Activated T-cell treated with anti-CD3 and anti-CD28 coated beads for 1 hour (primary cell): ENCODE results near the gene C2CD4C.
"Not testable (repeated sequence)": the region's sequence is repeated elsewhere in the genome, so short reads cannot be mapped to it uniquely, and the experiment has no call there.

ENCODE experiments used
- DNase-seq: peaks from one replicate; pipeline ENCODE4 v3.0.0-alpha.2; 2020; ENCODE audit warnings: low read depth

Gene C2CD4C

GRCh38 chr19:413756-414420 is 4.9 kb upstream of the C2CD4C start:
- DNase-seq = no peak

- no peak for DNase-seq
These were observed 3.7 kb upstream of the C2CD4C start for GRCh38 chr19:412356-413355.

DNA sequence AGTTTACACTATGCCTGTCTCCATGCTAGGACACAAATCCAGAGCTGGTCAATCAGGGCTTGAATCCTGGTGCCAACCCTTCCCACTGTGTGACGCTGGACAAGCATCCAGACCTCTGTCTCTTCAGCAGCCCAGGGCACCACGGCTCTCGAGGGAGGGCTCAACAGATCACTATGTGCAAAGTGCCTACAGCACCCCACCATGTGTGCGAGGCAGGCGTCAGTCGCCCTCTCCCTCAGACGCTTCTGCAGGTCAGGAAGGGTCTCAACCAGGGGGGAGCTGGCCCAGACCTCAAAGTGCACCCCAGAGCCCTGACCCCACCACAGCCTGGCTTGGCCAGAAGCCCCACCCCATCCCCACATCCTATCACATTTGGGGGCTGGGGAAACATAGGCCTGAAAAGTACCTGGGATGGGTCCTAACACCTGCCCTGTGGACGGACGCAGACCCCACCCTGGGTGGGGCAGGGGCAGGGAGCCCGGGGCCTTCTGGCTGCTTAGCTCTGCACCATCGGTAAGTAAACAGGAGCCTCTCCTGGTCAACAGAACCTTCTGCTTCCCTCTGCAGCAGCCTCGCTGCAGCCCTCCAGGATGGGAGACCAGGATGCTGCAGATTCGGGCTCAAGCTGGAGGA is 2.9 kb upstream of the C2CD4C start:
- no peak for DNase-seq

DNA sequence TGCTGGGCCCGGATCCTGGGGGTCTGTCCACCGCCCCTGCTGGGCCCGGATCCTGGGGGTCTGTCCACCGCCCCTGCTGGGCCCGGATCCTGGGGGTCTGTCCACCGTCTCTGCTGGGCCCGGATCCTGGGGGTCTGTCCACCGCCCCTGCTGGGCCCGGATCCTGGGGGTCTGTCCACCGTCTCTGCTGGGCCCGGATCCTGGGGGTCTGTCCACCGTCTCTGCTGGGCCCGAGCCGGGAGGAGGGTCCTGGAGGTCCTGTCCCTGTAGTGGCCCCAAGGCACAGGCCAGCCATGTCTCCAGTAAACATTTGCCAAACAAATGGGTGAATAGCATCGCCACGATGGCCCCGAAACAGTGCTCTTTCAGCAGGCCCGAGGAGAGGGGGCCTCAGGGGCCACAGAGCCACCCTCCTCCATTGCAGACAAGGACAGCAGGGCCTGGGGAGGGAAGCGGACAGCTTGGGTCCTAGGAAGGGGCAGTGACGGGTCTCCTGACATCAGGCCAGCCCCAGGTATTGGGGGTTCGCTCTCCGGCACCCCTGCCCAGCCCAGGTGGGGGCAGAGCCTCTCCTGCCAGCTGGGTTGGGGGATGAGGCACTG is 2.3 kb upstream of the C2CD4C start:
- DNase-seq = not testable (repeated sequence)

DNA sequence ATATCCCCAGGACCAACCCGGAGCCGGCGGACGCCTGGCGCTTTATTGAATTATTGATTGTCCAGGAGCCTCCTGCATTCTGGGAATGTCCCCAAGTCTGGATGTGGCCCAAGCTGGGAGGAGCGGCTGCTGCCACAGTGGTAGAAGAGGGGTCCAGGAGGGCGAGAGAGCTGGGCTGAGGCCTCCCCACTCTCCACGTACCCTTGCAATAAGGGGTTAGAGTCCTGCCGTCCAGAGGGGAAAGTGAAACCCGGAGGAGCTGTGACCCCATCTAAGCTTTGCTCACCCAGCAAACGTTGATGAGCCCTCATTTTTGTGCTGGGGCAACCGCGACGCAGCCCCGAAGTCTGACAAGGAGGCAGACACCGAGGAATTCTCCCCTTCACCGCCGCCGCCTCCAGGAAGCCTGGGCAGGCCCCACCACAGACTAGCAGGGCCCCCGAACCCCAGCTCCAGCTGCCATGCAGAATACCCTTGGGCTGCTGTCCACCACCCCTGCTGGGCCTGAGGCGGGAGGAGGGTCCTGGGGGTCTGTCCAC is 1.4 kb upstream of the C2CD4C start:
- no peak for DNase-seq

GRCh38 chr19:409516-410242 is 732 bp upstream of the C2CD4C start:
- no peak for DNase-seq

GRCh38 chr19:408441-408901 is 476 bp downstream of the C2CD4C start:
- no peak for DNase-seq

DNA sequence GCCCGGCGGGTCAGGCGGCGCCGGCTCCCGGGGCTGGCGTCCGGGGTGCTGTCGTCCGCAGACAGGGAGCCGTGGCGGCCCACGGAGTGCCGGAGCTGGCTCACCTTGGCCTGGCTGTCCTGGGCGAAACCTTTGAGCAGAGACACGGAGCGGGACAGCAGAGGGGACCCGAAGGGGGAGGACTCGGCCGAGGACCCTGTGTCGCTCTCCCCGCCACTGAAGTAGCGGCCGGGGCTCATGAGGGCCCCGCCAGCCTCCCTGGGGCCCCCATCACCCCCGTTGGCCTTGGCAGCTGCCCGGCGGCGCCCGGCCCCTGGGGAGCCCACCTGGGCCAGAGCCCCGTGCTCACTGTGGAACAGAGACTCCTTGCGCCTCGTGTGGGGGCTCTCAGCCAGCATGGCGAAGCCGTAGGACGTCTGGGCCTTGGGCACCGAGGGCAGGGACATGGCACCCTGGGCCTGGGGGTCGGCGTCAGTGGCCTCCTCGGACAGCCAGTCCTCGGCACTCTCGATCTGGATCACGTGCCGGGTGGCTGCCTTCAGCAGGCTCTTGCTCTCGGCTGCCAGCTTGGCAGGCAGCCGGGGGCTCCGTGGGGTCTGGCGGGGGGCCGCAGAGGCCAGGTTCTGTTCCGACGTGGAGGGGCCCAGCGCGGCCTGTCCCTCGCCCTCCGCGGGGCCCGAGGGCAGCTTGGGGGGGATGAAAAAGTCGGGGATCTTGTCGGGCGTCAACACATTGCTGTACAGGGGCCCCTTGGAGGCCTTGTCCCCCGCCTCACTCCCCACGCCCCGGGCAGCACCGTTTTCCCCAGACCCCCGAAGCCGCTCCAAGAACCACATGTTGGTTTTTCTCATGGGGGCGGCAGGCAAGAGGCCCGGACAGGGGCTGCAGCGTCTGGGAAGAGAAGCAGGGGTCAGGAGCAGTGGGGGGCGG is 1.2 kb downstream of the C2CD4C start:
- no peak for DNase-seq

- no peak for DNase-seq
These were observed 1.9 kb downstream of the C2CD4C start for GRCh38 chr19:406971-407510.

GRCh38 chr19:406135-406781 is 2.7 kb downstream of the C2CD4C start:
- no peak for DNase-seq

DNA sequence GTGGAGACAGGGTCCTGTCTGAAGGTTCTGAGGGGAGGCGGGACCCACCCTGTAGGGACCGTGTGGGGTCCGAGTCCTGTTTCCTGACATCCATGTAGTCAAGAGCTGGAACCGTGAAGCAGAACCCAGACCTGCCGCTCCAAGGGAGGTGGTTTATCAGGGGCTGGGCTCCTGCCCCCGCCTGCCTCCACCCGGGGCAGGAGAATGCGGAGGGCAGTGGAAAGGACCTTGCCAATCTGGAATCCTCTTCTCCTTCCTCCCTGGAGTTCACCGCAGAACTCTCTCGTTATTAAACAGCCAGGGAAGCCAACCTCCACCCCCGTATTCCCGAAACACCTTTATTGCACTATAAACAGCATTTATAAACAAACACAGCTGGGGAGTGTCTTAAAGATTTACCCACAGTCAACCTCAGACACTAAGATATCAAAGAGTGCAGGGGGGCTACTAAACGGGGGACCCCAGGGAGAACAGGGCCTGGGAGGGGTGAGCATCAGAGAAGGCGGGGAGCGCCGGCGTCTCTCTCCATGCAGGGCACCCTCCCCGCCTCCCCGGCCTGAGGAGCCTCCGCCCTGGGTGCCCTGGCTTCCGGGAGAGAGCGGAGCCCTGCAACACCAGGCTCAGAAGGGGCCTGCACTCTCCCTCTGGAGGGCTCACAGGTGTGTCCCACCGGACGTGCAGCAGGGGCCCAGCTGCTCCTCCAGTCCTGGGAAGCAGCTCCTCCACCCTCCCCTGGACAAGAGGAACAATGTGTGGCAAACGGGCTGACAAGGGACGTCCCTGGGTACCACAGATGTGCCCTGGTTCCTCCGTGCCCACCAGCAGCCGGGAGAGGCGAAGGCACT is 3.6 kb downstream of the C2CD4C start:
- DNase-seq = no peak

- DNase-seq = no peak
These were observed 5.5 kb downstream of the C2CD4C start for GRCh38 chr19:403221-404027.

GRCh38 chr19:402786-403185 is 6.2 kb downstream of the C2CD4C start:
- DNase-seq = no peak

DNA sequence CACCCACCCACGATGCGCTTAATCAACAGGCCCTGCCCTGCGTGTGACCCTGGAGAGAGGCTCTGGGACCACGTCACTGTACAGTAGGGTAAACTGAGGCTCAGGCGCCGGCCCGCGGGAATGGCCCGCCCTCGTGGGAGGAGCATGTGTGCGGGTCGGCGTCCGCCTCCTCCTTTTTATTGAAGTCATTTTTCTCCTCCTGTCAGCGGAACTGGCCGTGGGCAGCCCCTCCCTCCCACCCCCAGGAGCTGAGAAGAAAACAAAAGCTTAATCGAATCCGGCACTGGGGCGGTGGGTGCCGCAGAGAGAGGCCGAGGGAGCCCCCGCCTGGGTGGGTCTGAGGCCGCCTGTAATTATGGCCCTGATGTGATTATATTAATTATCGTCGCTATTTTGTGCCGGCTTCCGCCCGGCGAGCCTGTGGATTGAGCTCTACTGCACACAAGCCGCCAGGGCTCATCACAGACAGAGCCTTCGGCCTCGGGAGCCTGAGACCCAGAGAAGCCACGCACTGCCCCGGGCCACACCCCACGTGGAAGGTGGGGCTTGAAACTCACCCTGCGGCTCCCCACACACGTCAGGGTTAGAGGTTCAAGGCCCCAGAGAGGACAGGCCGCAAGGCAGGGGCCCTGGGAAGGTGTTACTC is 7.0 kb downstream of the C2CD4C start:
- no peak for DNase-seq

- no peak for DNase-seq
These were observed 7.7 kb downstream of the C2CD4C start for GRCh38 chr19:400976-401865.

GRCh38 chr19:399370-399769 is 9.6 kb downstream of the C2CD4C start:
- no peak for DNase-seq
